Brain pericyte (primary cell): Measurements from ENCODE around the gene THRAP3.
A peak's percentile ranks its signal among the peaks of the same experiment; 100 is the strongest.
"Not testable (repeated sequence)": the region's sequence is repeated elsewhere in the genome, so short reads cannot be mapped to it uniquely, and the experiment has no call there.

Source experiments
- DNase-seq: peaks from one replicate; pipeline ENCODE4 v3.0.0-alpha.2; 2012; ENCODE audit warnings: low read depth, low spot score

Gene THRAP3

DNA sequence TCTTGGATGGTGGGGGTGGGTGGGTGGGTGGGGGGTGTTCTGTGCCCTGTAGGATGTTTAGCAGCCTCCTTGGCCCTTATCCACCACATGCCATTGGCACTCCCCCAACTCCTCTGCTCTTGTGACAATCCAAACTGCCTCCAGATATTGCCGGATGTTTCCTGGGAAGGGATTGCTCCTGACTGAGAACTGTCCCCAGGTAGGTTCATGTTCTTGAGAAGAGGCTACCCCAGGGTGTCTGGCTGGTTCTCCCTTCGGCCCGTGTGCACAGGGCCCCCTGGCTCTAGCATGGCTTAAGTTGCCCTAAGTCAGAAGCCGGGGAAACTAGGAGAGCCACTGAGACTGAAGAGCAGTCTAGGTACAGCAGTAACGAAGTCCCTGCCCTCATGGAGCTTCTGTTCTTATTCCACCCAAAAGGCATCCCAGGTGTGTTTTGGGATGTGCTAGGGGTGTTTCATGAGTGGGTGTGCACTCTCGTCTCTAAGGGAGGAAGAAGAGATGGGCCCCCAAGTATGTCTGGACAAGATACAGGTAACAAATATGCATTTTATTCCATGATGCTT is 19.8 kb upstream of the THRAP3 start:
- no peak for DNase-seq

DNA sequence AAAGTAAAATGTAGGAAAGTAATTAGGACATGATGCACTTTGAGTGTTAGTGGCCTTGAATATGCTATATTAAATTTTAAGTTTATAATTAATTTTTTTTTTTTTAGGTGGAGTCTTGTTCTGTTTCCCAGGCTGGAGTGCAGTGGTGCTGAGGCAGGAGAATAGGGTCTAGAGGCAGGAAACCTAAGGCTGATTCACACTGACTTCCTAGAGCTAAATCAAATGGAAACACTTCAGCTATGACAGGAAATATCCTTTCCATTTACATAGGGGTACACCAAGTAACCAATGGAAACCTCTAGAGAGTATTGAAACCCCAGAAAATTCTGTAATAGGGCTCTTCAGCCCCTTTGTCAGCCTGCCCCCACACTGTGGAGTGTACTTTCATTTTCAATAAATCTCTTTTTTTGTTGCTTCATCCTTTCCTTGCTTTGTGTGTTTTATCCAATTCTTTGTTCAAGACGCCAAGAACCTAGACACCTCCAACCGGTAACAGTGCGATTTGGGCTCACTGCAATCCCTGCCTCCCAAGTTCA is 17.9 kb upstream of the THRAP3 start:
- no peak for DNase-seq

DNA sequence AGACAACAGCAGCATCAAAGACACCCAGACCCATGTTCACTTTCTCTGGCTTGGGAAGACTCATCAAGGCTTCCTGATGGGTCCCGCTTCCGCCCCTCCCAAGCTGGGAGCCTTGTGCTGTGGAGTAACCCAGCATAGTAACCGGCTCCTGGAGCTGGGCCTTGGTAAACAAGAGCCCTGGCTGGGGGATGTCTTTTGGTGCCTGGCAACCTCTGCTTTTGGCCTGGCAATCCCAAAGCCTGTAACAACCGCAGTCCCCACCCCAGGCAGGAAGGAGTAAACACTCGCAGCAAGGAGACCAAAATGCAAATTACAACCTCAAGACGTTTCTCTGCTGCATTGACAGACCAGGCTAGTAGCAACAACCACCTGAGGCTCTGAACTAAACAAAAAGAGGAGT is 16.9 kb upstream of the THRAP3 start:
- no peak for DNase-seq

GRCh38 chr1:36208978-36209703 is 15.1 kb upstream of the THRAP3 start:
- no peak for DNase-seq

GRCh38 chr1:36211307-36211706 is 12.9 kb upstream of the THRAP3 start:
- no peak for DNase-seq

DNA sequence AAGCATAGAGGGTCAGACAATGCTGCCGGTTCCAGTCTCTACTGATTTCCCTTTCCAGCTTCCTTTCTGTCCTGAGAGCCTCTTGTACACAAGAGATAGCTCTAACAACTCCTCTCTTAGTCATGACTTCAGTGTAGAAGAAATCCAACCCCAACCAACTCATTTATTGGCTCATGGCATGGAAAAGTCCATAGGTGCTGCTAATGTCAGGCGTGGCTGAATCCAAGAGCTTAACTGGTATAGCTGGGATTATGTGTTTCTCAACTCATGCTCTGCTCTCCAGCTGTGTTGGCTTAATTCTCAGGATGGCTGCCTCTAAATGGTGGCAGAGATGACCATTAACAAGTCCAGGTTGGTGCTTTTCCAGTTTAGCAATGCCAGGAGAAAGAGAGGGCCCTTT is 12.4 kb upstream of the THRAP3 start:
- DNase-seq, result no peak

DNA sequence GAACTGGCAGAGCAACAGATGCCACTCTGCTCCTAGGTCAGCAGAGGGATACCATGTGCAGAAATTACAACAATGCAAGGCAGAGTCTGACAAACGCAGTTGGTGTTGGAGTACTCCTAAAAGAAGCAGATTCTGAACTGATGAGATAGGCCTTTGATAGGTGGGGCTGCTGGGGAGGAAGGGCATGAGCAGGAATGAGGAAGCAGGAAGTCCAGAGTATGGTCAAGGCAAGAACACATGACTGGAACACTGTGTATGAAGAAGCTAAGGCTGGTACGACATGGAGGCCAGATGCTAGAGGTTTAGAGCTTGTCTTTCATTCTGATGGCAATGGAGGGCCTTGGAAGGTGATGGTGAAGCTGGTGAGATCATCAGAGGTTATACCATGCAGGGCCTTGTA is 11.5 kb upstream of the THRAP3 start:
- no peak for DNase-seq

GRCh38 chr1:36217670-36218069 is 6.6 kb upstream of the THRAP3 start:
- no peak for DNase-seq

GRCh38 chr1:36221901-36222300 is 2.3 kb upstream of the THRAP3 start:
- not testable (repeated sequence) for DNase-seq

GRCh38 chr1:36222481-36223380 is 1.5 kb upstream of the THRAP3 start:
- no peak for DNase-seq

- DNase-seq, result no peak
Observed at GRCh38 chr1:36223381-36223995, 755 bp upstream of the THRAP3 start.

DNA sequence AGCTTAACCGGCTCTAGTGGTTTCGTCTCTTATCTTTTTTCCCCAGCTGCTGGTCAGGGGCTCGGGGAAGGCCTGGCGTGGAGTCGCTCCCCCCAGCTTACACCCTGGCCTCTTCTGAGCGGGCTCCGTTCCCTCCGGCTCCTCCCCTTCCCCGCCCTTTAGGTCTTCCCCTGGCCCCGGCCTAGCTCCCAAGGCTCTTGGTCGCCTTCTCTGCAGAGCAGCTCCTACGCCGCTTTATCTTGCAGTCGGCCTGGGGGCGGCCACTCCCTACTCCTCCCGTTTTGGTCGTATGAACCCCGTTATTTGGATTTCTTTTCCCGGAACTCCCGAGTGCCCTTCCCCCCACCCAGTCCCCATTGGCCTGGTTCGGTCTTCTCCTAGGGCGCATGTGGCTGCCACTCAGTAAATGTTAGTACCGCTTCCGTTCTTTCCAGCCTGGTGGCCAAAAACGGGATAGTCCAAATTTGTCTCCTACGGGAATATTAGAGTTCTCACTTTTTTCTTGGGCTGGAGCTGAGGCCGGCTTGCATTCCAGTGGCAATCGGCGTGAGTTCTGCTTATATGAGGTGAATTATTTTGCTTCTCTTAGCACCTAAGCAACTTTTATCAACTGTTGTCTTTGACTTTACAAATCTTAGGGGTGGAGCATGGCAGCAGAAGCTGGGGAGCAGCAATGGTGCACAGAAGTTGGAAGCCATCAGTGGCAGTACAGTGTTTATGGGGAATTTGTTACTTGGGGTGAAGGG is 467 bp downstream of the THRAP3 start:
- DNase-seq, result no peak

DNA sequence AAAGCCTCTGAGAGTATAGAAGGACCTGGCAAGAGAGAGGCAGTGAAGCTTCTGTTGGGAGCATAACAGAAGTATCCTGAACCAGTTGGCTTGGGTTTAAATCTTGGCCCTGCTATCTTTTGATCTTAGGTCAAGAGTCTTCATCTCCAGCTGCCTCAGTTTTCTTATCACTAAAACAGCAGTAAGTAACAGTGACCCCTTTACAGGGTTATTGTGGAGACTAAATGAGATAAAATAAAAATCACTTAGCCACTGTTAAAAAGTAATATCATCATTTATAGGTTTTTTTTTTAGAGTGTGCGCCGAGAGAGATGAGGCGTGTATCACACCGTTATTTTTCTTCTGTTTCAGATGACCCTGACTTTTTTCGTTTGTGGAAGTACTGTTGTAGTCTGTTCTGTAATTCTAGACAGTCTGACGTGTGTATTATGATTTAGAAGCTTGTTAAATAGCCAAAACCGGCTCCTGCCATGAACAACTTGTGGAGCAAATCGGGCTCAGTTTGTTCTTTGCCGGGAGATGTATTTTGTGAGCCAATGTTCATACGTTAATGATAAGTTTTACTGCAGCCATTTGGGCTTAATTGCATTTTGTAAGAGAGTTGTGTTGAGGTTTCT is 1.1 kb downstream of the THRAP3 start:
- no peak for DNase-seq

GRCh38 chr1:36230279-36230678 is 6.0 kb downstream of the THRAP3 start:
- not testable (repeated sequence) for DNase-seq

GRCh38 chr1:36231191-36231590 is 6.9 kb downstream of the THRAP3 start:
- DNase-seq, result no peak

DNA sequence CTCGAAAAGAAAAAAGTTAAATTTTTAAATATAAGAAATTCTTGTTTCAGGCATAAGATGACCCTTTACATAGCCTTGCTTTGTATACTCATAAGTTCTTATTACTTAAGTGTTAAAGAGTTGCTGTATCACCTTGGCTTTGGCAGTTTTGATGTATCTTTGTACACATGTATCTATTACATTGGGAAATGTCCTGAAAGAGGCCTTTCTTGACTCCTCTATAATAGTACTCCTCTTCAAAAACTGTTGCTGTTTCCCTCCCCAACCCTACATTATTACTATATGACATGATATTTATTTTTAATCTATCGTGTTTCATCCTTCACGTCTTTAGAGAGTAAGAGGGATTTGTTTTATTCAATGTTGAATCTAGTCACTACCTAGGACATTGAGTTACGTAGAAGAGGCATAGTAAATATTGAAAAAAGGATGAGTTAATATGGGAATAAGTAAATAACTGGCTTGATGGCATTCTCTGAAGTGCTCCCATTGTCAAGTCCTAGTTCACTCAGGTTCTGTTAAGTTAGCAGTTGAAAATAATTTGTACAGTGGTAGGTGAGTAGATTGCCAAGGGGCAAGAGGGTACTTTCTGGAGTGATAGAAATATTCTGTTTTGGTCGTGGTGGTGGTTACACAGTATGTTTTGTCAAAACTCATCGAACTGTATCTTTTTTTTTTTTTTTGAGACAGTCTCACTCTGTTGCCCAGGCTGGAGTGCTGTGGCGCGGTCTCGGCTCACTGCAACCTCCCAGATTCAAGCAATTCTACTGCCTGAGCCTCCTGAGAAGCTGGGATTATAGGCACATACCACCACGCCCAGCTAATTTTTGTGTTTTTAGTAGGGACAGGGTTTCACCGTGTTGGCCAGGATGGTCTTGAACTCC is 8.2 kb downstream of the THRAP3 start:
- DNase-seq, result no peak

DNA sequence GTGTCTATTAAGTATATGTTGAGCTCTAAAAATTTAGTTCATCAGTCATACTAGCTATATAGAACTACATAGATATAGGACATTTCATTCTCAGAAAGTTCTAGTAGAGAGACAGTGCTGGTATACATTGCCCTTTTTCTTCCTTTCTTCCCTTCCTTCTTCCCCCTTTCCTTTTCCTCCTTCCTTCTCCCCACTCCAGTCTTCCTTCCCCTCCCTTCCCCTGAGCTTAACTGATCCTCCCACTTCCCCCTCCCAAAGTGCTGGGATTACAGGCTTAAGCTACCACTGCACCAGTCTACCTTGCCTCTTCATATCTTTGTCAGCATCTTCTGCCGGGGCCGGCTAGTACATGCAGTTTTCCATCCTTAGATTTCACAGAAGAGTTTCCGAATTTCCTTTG is 12.1 kb downstream of the THRAP3 start:
- no peak for DNase-seq

DNA sequence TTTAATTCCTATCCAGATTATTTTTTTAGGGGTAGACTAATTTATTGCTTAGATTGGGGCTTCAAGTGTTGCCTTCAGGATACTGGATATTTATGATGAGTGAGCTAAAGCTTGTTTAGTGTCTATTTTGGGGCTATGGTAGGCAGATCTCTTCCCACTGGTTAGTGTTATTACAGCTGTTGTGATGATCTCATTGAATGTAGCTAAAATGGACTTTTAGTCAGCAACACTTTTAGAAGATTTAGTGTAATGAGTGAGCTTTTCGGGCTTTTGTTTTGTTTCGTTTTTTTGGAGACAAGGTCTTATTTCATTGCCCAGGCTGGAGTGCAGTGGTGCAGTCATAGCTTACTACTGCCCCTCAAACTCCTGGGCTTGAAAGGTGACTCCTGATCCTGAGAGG is 14.2 kb downstream of the THRAP3 start:
- DNase-seq, result peak; percentile 81

DNA sequence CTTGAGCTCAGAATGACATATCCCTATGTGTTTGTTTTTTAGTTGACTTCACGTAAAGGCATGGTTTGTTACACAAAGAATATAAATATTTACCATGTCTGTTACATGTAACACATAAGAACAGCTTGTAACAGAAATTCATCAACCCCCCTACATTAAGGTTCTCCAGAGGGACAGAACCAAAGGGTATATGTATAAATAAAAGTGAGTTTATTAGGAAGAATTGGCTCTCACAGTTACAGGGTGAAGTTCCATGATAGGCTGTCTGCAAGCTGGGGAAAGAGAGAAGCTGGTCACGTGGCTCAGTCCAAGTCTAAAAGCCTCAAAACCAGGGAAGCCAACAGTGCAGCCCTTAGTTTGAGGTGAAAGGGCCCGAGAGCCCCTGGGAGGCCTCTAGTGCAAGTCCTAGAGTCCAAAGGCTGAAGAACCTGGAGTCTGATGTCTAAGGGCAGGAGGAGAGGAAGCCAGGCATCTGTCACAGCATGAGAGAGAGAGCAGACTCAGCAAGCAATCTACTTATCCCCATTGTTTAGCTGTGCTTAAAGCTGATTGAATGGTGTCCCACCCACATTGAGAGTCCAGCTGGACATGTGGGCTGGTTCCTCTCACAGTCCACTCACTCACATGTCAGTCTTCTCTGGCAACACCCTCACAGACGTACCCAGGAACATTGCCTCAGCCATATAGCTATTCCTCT is 15.8 kb downstream of the THRAP3 start:
- DNase-seq, result peak; percentile 57
